A673 (cell line): Measurements from ENCODE around the gene SYS1.

ENCODE experiments used
- CTCF ChIP-seq: fragments of 300-800, 200-600 bp; sonication (generic); conservative IDR thresholded peaks from 2 replicates; pipeline ENCODE4 v1.5.1; 2017; ENCODE audit warnings: low read depth, mild to moderate bottlenecking, antibody characterized with exemption, low read length, moderate library complexity, mixed read lengths
- EZH2 ChIP-seq: fragments of 200-600 bp; sonication (generic); IDR thresholded peaks from 2 replicates; pipeline ENCODE4 v1.6.1; 2017; ENCODE audit warnings: borderline replicate concordance, low read depth, mild to moderate bottlenecking, mixed read lengths, antibody characterized with exemption, low read length; ENCODE audit not compliant: poor library complexity, severe bottlenecking

GRCh38 chr20:45344168-45344860 is 18.6 kb upstream of the SYS1 start:
- TF ChIP-seq EZH2, result no peak
- no peak for TF ChIP-seq CTCF
